CD8-positive, alpha-beta memory T cell (primary cell): Measurements from ENCODE around the gene CLEC18A. TPM values are rescaled to one million over a fixed set of nuclear protein-coding genes. Genes with fewer than 3 reads are reported as not detected.

Source experiments
- polyA plus RNA-seq: library from polyadenylated mRNA; unstranded; fragments of 300-500 nt; fragmentation: Illumina TruSeq; gene quantifications from one replicate; pipeline ENCODE4 v1.2.3, GENCODE V29; 2021
- total RNA-seq, 2 experiments: library from RNA; stranded (reverse); gene quantifications; one replicate each; pipeline ENCODE4 v1.2.3, GENCODE V29; 2021

CLEC18A gene
- total and polyA plus RNA-seq, 3 experiments from 2014 or later, result 0.13 to 0.24 TPM; not detected in 1

Other genes with a start within 250 kb of the CLEC18A start
- gene NQO1, start 224.8 kb upstream of the CLEC18A start, total RNA-seq, result 10 to 100 TPM; 16.0 to 16.9 TPM
- 3.1 TPM for gene NQO1, start 224.8 kb upstream of the CLEC18A start, polyA plus RNA-seq
- gene NOB1, start 196.4 kb upstream of the CLEC18A start, total RNA-seq, result 100 to 1,000 TPM; 129 to 137 TPM
- 43.5 TPM for gene NOB1, start 196.4 kb upstream of the CLEC18A start, polyA plus RNA-seq
- gene WWP2, start 189.0 kb upstream of the CLEC18A start, total RNA-seq, result 10 to 100 TPM; 41.0 to 46.3 TPM
- 50.6 TPM for gene WWP2, start 189.0 kb upstream of the CLEC18A start, polyA plus RNA-seq
- 10 to 100 TPM; 21.1 to 21.8 TPM for gene PDPR, start 163.0 kb downstream of the CLEC18A start, total RNA-seq
- 11.5 TPM for gene PDPR, start 163.0 kb downstream of the CLEC18A start, polyA plus RNA-seq
- under 1 TPM; 0.42 to 0.79 TPM for gene CLEC18C, start 222.5 kb downstream of the CLEC18A start, total RNA-seq
- gene CLEC18C, start 222.5 kb downstream of the CLEC18A start, polyA plus RNA-seq, result not detected